Measurements from ENCODE around the gene QRFP.

Gene QRFP, protein sequence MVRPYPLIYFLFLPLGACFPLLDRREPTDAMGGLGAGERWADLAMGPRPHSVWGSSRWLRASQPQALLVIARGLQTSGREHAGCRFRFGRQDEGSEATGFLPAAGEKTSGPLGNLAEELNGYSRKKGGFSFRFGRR

DNA sequence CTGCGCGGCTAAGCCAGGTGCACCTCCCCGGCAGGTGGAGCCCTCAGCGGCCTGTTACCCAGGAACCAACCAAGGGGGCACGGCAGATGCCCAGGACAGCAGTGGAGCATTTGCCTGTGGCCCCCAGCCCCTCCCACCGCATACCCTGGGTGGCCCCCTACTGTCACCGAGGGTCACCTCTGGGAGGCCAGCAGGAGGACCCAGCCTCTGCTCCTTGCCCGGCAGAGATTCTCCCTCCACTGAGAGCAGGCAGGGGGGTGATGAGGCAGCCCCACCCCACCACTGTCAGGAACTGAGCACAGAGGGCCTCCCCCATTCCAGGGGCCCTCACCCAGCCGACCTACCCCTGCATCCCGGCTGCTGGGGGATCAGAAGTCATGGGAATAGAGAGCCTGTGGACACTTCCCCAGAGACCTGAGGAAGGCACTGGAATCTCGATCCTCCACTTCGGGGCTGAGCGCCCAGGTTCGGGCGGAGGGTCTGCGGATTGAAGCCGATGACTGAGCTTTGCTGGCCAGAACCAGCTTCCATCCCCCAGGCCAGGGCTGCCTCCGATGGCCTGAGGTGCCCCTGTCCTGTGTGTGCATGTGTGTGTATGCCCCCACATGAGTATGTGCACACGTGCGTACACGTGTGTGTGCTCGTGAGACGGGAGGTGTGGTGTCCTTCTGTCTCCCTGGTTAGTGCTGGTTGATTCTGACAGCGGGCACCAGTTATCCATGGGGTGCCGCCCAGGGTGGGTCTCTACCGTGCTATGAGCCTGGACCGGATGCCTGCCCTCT is at the start of gene QRFP:
TSS of gene QRFP (minus strand) at position 580 of the 782 bp plus-strand sequence. CDS start 2,974 bp downstream, outside the sequence.
- no peak for DNase-seq

GRCh38 chr9:130945173-130945572 is 48.6 kb upstream of the QRFP start:
- DNase-seq, result no peak

GRCh38 chr9:130944510-130945058 is 48.0 kb upstream of the QRFP start:
- DNase-seq, result no peak

- DNase-seq, result no peak
Observed at GRCh38 chr9:130943777-130944176, 47.2 kb upstream of the QRFP start.

- DNase-seq, result no peak
Observed at GRCh38 chr9:130943221-130943620, 46.6 kb upstream of the QRFP start.

GRCh38 chr9:130942679-130943078 is 46.1 kb upstream of the QRFP start:
- DNase-seq, result no peak

- no peak for DNase-seq
Observed at GRCh38 chr9:130942084-130942483, 45.5 kb upstream of the QRFP start.

DNA sequence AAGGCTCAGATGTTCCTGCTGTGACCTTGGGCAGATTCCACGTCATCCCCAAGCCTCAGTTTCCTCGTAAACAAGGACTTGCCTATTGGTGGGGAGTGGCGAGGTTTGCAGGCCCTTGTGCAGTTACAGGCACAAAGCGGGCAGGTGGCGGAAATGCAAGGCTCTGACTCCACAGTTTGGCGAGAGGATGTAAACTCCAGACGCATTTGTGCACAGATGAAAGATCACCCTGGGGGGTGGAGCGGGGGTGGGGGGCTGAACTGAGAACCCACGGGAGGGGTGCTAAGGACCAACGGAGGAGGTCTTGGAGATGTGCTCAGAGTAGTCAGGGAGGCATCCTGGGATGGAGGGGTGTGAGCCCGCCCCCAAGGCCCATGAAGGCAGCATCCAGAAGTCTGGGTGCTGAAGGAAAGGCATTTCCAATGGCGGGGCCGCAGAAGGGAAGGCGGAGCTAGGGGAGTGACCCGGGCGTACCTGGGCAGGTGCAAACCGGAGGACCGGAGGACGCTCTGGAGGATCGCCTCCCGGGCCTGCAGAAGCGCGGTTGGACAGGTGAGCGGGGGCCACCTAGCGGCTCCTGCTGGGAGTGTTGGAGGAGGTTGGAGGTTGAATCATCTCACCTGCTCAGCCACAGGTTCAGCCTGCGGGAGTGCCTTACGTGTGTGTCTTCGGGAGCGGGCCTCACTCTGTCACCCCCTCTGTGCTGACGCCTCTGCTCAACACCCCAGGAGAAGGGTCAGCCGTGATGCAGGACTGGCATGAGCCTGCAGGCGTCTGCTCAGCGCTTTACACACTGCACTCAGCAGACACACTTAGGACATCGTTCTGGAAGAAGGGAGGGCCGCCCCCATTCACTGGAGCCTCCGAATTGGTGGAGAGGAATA is 44.3 kb upstream of the QRFP start:
- DNase-seq, result peak; percentile 59

DNA sequence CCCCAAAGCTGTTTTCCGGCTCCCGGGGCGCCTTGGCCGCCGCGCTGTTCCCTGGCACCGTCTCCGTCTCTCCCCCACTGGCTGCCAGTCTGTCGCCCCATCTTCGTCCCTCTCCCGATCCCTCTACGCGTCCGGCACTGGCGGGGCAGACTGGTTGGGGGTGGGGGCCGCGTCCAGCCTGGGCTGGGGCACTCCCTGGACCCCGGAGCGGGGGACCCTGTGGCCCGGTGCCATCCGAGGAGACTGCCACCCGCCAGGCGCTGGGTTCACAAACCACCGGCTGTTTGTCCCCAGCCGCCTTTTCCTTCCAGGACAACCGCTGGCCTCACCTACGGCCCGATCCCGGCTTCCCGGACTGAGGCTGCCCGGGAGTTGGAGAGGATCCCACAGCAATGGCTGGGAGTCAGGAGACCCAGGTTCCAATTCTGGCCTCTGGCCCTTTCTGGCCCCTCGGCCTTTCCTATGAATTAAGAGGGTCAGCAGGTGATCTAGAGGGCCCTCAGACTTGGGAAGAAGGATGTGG is 43.5 kb upstream of the QRFP start:
- no peak for DNase-seq

DNA sequence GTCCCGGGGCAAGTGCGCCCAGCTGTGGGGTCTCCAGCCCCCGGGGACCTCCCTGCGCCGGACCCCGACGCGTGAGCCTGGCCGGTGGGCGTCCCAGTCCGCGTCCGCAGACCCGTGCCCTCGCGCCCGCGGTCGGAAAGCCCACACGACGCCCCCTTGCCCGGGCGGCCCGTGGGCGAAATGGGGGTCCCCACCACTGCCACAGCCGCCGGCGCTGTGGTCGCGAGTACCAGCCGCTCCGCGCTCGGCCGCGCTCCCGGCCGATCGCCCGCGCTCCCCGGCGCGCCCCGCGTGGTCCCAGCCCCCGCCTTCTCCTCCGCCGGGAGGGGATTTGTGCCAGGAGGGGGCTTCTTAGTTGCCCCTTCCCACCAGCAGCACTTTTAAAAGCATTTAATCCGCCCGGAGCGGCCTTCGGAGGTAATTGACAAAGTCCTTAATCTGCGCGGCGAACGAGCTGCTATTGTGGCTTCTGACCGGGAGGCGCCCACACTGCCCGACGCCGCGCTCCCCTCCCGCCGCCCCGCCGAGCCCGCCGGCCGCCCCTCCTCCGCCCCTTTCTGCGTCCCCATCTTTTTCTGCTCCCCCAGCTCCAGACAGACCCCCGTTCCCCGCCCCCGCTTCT is 42.9 kb upstream of the QRFP start:
- peak; percentile 60 for DNase-seq

DNA sequence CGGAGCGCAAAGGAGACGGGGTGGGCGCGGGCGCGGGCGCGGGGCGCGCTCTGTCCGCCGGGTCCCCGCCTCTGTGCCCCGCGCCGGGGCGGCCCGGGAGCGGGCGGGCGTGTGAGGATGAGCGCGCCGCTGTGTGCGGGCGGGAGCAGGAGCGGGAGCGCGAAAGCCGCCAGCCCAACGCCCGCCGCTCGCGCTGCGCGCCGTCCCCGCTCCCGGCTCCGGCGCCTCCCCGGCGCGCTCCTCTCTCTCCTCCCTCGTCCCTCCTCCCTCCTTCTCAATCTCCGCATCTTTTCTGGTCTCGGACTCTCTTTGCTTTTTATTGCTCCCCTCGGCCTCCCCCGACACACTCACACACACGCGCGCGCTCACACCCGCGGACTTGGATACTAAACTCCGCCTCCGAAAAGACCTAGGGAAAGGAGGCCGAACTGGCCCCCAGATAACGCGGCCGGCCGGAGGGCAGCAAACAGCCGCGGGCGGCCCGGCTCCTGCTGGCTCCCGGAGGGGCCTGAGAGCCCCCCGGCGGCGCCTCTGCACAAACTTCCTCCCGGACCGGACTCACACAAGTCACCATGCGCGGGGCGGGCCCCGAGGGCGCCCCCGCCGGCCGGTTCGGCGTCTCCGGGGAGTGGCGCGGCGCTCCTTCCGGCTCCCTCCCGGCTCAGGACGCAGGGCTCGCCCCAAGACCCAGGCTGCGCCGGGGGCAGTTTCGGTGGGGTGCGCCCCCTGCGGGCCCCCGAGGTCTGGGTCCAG is 42.2 kb upstream of the QRFP start, which contains the start of gene FIBCD1:
TSS of gene FIBCD1 (minus strand) at position 596 of the 753 bp plus-strand sequence. CDS start 640 bp downstream, outside the sequence.
- DNase-seq, result peak; percentile 17

GRCh38 chr9:130938184-130938651 is 41.6 kb upstream of the QRFP start:
- DNase-seq, result no peak

DNA sequence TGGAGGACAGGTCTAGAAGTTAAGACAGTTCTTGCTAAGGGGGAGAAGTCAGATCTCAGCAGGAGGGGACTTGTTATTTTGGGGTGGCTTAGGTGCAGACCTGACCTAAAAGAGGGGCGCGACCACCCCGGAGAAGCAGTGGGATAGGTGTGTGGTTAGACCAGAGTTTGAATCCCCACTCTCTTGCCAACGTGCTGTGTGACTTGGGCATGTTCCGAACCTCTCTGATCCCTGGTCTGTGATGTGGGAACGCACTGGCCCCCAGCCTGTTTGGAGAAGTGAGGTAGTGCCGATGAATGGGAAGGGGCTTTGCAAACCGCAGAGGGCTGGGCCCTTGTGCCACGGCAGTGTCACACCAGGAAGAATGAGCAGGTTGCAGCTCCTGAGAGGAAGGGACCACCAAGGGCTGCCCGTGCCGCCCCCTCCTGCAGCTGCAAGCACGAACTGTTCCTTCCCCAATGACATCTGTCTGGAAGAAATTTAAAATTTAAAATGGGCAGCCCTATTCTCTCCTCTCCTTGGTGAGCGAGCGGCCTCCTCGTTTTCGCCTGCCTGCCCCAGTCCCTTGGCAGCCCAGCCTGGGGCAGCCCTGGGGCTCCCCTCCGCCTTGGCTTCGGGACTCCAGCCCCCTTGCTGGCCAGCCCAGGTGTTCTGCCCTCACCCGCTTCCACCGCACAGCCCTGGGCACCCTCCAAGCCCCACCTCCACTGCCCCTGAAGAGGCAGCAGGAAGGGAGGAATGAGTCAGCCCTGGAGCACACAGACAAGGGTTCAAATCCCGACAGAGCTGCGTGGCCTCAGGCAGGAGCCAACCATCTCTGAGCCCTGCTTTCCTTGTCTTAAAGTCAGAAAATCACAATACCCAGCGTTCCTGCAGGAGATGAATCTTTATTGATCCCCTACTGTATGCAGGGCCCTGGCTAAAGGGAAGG is 40.8 kb upstream of the QRFP start:
- DNase-seq, result no peak

- peak; percentile 51 for DNase-seq
Observed at GRCh38 chr9:130936285-130937117, 39.9 kb upstream of the QRFP start.

DNA sequence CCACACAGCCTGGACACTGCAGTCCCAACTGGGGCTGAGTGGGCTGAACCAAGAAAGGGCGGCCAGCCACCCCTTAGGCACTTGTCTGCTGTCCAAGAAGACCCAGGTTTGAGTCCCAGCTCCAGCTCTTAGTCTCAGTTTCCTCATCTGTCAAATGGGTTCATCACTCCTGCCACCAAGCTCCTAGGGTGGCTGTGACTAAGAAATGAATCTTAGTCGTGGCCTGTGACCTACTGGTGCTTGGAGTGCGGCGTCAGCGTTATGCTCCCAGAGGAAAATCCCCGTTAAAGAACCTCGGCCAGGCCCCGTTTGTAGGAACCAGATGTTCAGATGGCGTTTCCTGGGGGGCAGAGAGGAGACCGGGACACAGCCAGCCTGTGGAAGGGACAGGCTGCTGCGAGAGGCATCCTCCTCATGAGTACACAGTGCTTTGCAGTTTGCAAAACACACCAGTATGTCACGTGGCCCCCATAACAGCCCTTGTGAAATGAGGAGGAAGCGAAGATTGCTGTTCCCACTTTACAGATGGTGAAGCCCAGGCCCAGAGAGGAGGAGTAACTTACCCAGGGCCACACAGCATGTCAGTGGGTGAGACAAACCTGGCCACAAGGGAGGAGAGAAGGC is 39.1 kb upstream of the QRFP start:
- DNase-seq, result no peak

- no peak for DNase-seq
Observed at GRCh38 chr9:130934702-130935647, 38.4 kb upstream of the QRFP start.

- DNase-seq, result no peak
Observed at GRCh38 chr9:130934246-130934645, 37.6 kb upstream of the QRFP start.
